G401 (cell line): ENCODE measurements around the gene TTLL8. TPM values are rescaled to one million over a fixed set of nuclear protein-coding genes. Genes with fewer than 3 reads are reported as not detected.
"Not testable (repeated sequence)": the region's sequence is repeated elsewhere in the genome, so short reads cannot be mapped to it uniquely, and the experiment has no call there.

Experiments
- DNase-seq: peaks from one replicate; pipeline ENCODE4 v3.0.0-alpha.2; 2015; ENCODE audit warnings: low spot score
- in situ Hi-C: cut with HindIII; loops from 2 replicates; pipeline ENCODE4 v1.10.0; 2016; ENCODE audit warnings: low sequenced_read_pairs, mixed read lengths
- total RNA-seq: library from RNA; depleted of rRNA; stranded (reverse); fragments of >200 nt; shearing (Covaris generic); gene quantifications from 2 replicates; pipeline ENCODE4 v1.2.3, GENCODE V29; 2014

The TTLL8 gene
- total RNA-seq, 1 experiment from 2014 or later, result not detected

DNA sequence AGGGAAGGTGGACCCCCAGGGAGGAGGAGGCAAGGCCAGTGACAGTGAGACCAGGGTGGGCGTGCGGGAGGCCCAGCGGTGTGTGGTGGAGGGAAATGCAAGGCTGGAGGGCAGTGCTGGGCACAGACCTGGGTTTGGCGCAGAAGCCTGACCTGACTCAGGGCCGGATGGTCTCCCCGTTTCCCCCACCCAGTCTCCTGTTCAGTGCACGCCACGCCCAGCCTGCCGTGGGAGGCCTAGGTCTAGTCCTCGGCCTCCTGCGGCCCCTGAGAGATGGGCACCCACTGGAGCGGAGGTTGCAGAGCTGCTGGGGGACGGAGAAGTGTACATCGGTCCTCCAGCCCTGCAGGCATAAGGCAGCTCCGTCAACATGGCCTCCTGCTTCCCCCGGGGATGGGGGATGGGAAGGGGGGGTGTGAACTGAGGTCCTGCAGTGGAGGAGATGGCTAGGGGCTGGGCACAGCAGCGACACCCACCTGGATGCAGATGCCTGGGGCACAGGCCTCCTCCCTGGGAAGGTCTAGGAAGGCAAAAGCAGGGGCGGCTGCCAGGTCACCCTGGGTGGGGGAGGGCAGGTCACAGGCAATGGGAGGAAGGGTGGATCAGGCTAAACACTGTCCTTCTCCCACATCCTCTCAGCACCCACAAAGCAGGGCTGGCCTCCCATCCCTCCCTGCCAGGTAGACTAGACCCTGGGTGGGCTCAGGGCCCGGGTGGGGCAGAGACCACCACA lies 61.4 kb downstream of the TTLL8 start:
- in situ Hi-C loops, result no loop called here
- DNase-seq, result no peak

GRCh38 chr22:49996119-49996517 lies 62.0 kb downstream of the TTLL8 start:
- DNase-seq, result no peak
- in situ Hi-C loops, result no loop called here

- in situ Hi-C loops, result no loop called here
- DNase-seq, result no peak
Measured at GRCh38 chr22:49995361-49996118, 62.6 kb downstream of the TTLL8 start.

GRCh38 chr22:49995041-49995360 lies 63.1 kb downstream of the TTLL8 start:
- in situ Hi-C loops, result no loop called here
- no peak for DNase-seq

DNA sequence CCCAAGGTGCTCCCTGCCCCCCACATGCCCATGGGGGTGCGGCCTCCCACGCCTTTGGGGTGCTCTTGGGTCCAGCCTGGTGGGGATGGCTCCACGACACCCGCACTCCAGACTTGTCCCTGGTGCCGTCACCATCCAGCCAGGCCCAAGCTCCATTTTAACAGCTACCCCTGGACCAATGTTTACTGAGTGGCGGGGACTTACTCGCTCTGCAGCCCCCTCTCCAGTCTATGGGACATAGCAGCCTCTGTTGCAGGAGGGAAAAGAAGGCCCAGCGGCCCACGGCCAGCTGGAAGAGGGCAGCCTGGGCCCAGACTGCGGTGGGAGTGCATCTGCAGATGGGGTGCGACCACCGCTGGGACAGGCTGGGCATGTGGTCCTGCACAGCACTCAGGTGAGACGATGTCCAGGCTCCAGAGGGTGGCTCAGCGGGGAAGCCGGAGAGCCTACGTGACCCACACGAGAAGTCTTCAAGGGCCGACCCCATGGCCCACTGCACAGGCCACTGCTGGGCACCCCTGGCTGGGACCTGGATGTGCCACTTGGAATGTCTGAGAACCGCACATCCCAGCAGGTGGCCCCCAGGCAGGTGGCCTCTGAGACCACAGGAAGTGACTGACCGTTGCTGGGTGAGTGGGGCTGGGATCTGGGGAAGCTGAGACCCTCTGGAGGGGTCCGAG lies 63.6 kb downstream of the TTLL8 start:
- DNase-seq, result no peak
- in situ Hi-C loops, result no loop called here

- in situ Hi-C loops, result no loop called here
- DNase-seq, result no peak
Measured at GRCh38 chr22:49993649-49994360, 64.3 kb downstream of the TTLL8 start.

GRCh38 chr22:49992921-49993648 lies 65.0 kb downstream of the TTLL8 start:
- DNase-seq, result no peak
- in situ Hi-C loops, result no loop called here

DNA sequence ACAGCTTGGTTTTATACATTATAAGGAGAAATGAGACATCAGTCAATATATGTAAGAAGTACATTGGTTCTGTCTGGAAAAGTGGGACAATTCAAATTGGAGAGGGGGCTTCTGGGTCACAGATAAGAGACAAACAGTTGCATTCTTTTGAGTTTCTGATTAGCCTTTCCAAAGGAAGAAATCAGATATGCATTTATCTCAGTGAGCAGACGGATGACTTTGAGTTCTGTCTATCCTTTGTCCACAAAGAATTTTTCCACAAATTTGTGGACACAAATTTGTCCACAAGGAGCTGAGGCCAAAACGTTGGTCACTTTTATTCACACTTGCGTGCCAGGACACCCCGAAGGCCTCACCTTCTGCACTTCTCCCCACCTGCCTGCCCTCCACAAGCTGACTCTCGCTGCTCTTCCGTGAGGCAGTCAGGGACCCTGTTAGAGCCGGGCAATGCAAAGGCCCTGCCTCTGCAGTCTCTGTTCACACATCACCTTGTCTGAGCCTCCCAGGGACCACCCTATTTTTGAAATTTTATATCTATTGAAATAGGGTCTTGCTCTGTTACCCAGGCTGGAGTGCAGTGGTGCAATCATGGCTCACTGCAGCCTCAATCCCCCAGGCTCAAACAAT lies 66.1 kb downstream of the TTLL8 start:
- no peak for DNase-seq
- in situ Hi-C loops, result no loop called here

- in situ Hi-C loops, result no loop called here
- DNase-seq, result no peak
Measured at GRCh38 chr22:49991167-49991566, 66.9 kb downstream of the TTLL8 start.

DNA sequence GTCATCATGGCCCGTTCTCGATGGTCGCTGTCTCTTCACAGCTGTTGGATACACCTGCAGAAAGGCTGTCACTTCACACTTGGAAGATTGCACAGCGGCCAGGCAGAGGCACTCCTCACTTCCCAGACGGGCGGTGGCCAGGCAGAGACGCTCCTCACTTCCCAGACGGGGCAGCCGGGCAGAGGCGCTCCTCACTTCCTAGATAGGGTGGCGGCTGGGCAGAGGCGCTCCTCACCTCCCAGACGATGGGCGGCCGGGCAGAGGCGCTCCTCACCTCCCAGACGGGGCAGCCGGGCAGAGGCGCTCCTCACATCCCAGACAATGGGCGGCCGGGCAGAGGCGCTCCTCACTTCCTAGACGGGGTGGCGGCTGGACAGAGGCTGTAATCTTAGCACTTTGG lies 68.3 kb downstream of the TTLL8 start:
- DNase-seq, in situ Hi-C loops: not testable (repeated sequence)

- in situ Hi-C loops, result no loop called here
- DNase-seq, result no peak
Measured at GRCh38 chr22:49986325-49986724, 71.8 kb downstream of the TTLL8 start.

DNA sequence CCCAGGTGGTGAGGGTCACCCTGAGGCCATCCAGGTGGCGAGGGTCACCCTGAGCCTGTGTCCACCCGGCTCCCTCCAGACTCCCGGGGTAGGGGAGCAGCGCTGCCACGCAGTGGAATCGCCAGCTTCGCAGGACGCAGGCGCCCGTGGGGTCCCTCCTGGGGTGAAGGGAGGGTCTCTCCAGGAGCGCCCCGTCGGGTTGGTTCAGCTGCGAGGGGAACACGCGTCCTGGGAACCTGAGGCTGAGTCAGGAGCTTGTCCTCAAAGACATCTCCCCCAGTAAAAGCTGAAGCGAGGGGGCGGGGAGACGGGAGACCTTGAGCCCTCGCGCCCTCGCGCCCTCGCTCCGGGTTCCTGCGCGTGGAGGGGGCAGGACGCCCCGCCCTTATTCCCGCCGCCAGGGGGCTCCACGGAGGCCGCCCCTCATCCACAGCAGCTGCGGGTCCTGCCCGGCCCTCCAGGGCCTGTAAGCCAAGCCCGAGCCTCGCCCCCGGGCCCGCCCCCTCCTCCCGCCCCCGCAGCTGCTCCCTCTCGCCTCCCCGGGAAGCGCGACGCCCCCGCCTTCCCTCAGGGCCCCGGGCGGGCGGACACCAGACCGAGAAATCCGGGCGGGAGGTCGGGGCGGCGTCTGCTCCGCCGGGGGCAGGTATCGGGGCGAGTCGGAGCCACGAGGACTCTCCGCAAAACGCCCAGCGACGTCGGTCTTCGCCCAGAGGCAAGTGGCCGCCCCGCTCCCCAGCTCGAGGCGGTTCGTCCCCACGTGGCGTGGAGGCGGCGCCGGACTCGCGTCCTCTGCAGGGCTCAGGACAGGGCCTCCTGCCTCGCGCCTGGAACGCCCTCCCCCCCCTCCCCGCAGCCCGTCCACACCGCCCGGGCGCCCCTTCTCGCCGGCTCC lies 74.7 kb downstream of the TTLL8 start:
- in situ Hi-C loops, result no loop called here
- DNase-seq, result no peak

DNA sequence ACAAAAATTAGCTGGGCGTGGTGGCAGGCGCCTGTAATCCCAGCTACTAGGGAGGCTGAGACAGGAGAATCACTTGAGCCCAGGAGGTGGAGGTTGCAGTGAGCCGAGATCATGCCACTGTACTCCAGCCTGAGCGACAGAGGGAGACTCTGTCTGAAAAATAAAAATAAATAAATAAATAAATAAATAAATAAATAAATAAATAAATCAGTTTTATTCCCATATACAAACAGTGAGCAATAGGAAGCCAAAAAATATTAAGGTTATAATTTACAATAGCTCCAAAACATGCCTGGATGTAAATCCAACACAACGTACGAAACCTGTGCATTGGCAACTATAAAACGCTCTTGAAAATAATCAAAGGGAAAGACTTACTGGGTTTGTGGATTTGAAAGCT lies 76.3 kb downstream of the TTLL8 start:
- in situ Hi-C loops, DNase-seq: not testable (repeated sequence)

DNA sequence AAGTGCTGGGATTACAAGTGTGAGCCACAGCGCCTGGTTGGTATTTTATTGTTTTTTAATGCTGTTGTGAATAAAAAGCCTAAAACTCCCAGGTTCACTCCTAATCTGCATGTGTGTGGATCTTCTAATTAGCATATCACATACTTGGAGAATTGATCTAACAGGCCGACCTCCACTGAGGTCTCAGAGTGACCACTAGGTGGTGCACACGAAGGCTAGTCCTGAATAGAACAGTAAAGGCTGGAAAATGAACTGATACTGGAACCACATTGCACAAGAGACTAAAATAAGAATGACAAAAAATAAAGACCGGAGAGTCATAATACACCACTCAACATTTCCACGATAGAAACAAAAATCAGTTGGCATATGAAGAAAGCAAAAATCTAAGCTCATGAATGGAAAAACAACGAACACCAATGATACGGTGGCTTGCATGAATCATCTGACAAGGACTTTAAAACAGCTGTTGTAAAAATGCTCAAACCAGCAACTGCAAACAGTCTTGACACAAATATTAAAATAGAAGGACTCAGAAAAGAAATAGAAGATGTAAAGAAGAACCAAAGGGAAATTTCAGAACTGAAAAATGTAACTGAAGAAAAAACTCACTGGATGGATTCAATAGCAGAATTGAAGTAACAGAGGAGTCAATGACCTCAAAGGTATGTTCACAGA lies 78.4 kb downstream of the TTLL8 start:
- no peak for DNase-seq
- in situ Hi-C loops, result no loop called here

DNA sequence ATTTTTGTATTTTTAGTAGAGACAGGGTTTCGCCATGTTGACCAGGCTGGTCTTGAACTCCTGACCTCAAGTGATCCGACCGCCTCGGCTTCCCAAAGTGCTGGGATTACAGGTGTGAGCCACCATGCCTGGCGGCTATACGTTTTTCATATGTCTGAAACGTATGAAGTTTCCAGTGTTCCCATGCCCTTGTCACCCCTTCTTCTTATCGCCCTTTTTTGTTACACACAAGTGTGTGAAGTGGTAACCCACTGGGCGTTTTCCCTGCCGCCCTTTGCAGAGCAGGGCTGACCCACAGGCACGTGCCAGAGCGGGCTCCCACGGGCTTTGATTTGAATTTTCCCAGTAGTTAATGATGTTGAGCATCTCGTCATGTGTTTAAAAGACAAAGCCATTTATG lies 80.5 kb downstream of the TTLL8 start:
- in situ Hi-C loops, result no loop called here
- no peak for DNase-seq

DNA sequence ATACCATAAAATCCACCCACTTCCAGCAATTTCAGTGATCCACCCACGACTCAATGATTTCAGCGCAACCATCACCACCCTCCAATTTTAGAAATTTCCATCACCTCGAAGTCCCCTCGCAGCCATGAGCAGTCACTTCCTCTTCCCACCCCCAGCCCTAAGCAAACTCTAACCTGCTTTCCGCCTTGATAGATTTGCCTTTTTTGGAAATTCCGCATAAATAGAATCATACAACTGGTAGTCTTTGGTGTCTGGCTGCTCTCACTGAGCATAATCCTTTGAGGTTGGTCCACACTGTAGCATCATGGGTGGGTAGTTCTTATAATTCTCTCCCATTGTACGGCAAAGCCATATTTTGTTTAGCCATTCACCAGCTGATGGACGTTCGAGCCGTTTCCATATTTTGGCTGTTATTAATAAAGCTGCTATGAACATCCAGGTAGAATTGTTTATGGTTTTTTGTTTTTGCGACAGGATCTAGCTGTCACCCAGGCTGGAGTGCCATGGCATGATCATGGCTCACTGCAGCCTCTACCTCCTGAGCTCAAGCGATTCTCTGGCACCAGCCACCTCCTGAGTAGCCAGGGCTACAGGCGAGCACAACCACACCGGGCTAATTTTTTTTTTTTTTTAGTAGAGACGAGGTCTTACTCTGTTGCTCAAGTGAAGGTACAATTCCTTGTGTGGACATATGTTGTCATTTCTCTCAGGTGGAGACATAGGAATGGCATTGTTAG lies 81.5 kb downstream of the TTLL8 start:
- in situ Hi-C loops, result no loop called here
- DNase-seq, result no peak
